ENCODE results near the gene SMURF1.
"Not testable (repeated sequence)": the region's sequence is repeated elsewhere in the genome, so short reads cannot be mapped to it uniquely, and the experiment has no call there.

The SMURF1 gene

GRCh38 chr7:99121496-99122021 lies 22.3 kb downstream of the SMURF1 start:
- DNase-seq (ENCODE audit: low spot score), result no peak

DNA sequence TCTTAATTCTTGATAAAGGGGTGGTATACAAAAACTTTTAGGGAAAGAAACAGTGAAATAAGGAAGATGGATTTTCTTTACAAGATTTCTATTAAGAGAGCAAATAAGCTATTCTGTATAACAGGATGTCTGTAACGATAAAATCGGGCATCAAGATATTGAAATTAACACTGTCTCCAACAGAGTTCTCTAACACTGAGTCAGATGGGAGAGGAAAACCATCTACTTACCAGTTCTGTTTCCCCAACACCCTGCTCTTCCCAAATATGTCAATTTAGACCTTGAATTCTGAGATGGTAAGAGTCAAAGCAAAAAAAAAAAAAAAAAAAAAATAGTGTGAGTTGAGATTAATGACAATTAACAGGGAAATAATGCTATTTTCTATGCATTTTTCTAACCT lies 23.0 kb downstream of the SMURF1 start:
- DNase-seq (ENCODE audit: low spot score), result no peak

DNA sequence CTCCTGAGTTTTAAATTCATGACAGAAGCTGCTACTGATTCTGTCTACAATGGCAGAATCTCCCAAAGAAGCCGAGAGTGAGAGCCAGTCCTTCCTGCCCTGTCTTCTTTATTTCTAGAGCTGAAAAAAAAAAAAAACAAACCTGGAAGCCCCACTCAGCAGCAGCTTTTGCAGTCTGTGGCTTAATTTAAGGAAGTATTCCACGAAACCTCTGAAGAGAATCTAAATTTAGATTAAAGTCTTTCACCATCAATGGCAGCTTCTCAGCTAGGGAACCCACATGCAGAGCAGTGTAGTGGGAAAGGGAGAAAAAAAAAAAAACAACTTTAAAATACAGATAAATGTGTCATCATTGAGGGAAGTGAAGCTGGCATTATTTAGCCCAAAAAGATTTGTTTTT lies 23.4 kb downstream of the SMURF1 start:
- no peak for DNase-seq (ENCODE audit: low spot score)

- DNase-seq (ENCODE audit: low spot score), result no peak
Measured at GRCh38 chr7:99118077-99118476, 25.8 kb downstream of the SMURF1 start.

DNA sequence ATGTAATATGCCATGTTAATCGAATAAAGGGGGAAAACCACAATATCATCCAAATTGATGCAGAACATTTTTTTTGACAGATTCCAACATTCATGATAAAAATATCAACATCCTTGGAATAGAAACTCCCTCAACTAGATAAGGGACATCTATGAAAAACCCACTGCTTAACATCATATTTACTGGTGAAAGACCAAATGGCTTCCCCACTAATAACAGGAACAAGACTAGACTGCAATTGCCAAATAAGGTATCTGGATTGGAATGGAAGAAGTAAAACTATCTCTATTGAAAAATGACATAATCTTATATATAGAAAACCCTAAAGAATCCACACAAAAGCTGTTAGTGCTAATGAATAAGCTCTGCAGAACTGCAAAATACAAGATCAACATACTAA lies 27.8 kb downstream of the SMURF1 start:
- no peak for DNase-seq (ENCODE audit: low spot score)

DNA sequence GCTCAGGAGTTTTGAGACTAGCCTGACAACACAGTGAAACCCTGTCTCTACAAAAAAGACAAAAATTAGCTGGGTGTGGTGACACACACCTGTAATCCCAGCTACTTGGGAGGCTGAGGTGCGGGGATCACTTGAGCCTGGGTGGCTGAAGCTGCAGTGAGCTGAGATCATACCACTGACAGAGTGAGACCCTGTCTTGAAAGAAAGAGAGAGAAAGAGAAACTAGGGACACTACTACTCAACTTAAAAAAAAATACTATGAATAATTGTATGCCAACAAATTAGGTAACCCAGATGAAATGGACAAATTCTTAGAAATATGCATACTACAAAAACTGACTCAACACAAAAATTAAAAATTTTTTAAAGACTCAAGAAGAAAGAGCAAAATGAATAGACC lies 28.5 kb downstream of the SMURF1 start:
- no peak for DNase-seq (ENCODE audit: low spot score)

DNA sequence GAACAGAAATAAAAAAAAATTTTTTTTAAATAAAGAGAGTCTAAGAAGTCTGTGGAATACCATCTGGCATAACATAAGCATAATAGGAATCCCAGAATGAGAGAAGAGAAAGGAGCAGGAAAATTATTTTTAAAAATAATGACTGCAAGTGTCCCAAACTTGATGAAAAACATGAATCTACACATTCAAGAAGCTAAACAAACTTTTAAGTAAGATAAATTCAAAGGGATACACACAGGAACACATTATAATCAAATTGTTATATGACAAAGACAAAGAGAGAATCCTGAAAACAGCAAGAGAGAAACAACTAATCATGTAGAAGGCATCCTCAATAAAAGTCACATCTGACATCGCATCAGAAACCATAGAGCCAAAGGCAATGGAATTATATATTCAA lies 30.9 kb downstream of the SMURF1 start:
- DNase-seq (ENCODE audit: low spot score), result no peak

- no peak for DNase-seq (ENCODE audit: low spot score)
Measured at GRCh38 chr7:99112097-99112496, 31.8 kb downstream of the SMURF1 start.

DNA sequence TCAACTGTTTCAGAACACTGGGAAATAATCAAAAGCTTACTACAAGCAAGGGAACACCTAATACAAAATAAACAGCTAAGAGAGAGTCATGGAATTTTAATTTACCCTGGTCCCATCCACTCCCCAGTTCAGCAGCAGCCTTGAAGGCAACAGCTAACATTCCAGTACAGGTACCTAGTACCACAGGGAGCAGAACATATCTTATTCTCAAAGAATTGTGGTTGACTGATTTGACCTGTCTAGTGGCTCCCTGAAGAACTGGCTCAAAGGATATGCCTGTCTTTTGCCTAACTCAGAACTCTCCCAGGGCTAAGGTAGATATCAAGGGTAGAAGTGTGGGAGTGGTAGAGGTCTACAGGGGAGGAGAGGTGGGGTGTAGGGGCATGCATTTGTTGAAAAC lies 32.3 kb downstream of the SMURF1 start:
- DNase-seq (ENCODE audit: low spot score), result no peak

- no peak for DNase-seq (ENCODE audit: low spot score)
Measured at GRCh38 chr7:99109108-99110051, 34.5 kb downstream of the SMURF1 start.

DNA sequence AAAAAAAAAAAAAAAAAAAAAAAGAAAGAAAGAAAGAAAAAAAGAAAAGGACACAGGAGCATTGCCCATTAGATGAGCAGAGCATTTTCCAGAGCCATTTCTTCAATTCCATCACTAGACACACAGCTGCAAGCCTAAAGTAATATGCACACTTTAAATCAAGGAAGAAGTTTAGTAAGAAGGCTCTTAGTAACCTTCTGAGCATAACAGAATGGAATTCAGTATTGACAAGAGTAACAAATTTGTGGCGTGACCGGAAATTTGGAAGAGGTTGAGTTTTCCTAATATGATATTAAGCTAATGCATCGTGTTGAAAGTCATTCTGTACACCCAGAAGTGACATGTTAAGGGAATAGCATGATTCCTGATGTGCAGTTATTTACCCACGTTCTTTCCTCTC lies 35.3 kb downstream of the SMURF1 start:
- no peak for DNase-seq (ENCODE audit: low spot score)

- DNase-seq (ENCODE audit: low spot score), result no peak
Measured at GRCh38 chr7:99106821-99107241, 37.1 kb downstream of the SMURF1 start.

DNA sequence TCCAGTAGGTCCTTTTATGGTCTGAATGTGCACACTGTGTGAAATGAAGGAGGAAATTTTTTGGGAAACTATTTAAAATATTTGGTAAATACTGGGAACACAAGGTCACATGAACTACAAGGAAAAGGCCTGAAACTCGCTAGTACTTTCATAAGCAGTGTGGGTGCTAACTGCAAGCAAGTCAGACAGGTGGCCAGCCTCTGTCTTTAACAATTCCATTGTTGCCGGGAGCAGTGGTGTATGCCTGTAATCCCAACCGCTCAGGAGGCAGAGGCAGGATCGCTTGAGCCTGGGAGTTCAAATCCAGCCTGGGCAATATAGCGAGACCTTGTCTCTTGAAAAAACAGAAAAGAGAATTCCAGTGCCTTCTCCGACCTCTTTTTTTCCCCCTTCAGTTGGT lies 37.5 kb downstream of the SMURF1 start:
- no peak for DNase-seq (ENCODE audit: low spot score)

DNA sequence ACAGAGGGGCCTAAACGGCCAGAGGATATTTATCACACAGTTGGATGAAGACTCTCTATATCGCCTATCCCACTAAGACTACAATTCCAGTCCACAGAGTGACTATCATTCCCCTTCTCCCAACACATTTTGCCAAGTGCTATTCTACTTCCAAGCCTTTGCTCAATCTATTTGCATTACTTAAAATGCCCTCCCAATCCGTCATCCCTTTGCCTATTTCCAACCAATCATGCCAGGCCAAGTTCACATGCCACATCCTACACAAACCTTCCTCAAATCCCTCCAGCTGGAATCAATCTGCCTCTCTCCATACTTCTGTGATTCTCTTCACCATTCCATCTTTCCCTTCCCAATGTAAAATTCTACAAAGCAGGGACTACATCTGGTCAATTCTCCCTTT lies 38.2 kb downstream of the SMURF1 start:
- no peak for DNase-seq (ENCODE audit: low spot score)

DNA sequence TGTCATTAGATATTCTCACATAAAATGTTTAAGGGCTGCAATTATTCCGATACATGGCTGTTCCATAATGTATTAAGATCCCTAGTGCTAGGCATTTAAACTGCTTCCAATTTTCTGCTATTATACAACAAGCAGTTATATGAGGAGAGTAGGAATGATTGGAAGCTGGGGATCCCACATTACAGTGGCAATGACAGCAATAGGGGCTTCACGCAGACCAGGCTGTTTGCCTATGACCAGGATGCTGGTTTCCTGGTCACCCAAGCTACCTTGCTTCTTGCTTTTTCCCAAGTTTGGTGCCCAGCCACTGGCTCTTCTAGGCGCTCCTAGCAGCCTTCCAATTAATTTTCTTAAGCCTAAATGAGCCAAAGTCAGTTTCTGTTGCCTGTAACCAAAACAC lies 39.3 kb downstream of the SMURF1 start:
- no peak for DNase-seq (ENCODE audit: low spot score)

GRCh38 chr7:99103836-99104235 lies 40.1 kb downstream of the SMURF1 start:
- DNase-seq (ENCODE audit: low spot score), result not testable (repeated sequence)

GRCh38 chr7:99102809-99103690 lies 40.9 kb downstream of the SMURF1 start:
- no peak for DNase-seq (ENCODE audit: low spot score)

DNA sequence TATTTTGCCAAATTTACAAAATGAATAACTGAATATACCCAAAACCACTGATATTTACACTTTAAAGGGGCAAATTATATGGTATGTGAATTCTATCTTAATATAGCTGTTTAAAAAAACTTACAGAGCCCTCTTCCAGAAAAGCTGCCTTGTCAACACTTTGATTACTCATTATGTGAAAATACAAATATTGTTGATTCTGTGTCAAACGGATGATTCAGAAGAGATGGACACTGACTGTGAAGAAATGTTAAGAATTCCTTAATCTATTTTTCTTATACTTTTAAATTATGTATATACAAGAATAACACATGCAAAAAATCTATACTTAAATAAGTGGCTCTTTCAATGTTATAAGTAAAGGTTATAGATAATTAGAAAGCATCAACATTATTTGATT lies 41.5 kb downstream of the SMURF1 start:
- no peak for DNase-seq (ENCODE audit: low spot score)

GRCh38 chr7:99101516-99101915 lies 42.4 kb downstream of the SMURF1 start:
- DNase-seq (ENCODE audit: low spot score), result not testable (repeated sequence)

GRCh38 chr7:99099499-99100077 lies 44.3 kb downstream of the SMURF1 start:
- DNase-seq (ENCODE audit: low spot score), result no peak

DNA sequence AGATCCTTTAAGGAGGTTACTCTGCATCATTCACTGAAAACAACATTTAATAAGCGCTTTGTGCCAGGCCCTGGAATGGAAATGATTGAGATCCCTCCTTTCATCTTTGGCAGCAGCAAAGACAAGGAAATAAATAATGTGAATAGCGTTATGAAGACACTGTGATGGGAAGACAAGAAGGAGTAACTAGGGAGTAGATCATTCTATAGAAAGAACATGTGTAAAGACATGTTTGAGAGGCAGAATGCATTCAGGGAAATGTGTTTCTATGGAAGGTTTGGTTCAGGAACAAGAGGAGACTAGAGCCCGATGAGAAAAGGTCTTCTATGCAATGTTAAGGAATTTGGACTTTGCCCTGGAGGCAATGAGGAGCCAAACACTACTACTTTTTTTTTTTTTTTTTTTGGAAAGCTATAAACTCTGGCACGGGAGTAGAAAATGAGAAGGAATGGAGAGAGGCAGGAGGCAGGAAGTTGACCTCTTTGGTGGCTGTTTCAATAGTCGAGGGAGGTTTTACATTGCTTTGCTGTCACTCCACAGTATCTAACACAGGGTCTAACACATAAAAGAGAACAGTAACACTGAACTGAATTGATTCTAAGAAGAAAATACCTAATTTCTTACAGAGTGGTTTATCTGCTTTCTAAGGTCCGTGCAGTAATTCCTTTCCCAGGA lies 44.9 kb downstream of the SMURF1 start:
- DNase-seq (ENCODE audit: low spot score), result no peak
